ENCODE results near the gene B3GNT9.

The B3GNT9 gene

DNA sequence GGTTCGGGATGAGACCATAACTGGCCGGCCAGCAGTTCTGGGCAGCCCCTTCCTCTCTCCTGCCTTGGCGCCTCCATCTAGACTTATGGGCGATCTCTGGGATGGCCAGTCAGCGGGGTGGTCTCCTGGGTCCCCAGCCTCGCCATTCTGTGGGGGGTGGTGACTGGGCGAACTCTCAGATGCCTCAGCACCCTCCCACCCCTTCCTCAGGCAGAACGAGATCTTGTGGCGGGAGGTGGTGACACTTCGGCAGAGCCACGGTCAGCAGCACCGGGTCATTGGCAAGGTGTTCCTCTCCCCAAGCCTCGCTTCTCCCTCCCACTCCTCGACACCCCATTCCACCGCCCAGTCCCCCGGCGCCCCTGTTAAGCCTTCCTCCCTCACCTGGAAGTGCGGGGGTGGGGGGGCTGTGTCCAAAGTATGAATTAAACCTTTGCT is 15.3 kb upstream of the B3GNT9 start:
- DNase-seq: no peak

DNA sequence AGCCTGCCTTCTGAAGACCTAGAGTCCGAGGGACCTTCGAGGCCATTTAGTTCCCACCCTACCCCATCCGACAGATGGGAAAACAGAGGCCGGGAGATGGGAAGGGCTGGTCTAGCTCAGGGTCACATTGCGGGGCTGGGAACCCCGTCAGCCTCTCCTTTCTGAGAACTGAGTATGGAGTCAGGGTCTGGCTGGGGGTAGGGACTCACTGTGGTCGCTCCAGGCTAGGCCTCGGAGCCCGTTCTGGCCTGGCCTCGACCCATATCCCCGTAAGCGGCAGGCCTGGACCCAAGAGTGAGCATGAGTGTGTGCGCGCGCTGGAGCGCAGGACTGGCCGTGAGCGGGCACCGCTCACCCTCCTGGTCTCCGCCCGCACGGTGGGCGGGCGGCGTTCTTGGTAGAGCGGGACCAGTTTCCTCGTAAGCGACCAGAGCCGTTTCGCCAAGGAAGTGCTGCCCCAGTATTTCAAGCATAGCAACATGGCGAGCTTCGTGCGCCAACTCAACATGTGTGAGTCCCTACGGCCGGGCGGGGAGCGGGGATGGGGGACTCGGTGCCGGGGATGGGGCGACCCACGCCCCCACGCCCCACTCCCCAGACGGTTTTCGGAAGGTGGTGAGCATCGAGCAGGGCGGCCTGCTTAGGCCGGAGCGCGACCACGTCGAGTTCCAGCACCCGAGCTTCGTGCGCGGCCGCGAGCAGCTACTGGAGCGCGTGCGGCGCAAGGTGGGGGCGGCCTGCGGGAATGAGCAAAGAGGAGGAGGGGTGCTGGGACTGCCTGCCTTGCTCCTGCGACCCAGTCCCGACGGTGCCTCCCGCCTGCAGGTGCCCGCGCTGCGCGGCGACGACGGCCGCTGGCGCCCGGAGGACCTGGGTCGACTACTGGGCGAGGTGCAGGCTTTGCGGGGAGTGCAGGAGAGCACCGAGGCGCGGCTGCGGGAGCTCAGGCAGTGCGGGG is 14.6 kb upstream of the B3GNT9 start:
- DNase-seq: peak; percentile 66

DNA sequence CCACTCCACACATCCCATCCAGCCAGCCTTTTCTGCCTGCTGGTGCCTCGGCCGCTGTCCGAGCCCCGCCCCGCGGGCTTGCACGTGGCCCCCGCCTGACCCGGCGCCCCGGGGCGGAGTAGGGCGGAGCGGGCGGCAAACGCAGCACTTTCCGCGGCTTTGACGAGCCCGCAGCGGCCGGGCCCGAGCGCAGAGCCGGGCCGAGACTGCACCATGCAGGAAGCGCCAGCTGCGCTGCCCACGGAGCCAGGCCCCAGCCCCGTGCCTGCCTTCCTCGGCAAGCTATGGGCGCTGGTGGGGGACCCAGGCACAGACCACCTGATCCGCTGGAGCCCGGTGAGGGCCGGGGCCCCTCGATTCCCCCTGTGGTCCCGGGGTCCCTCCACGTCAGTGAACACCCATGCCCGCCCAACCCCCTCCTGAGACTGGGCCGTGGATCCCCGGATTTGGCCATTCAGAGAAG is 13.8 kb upstream of the B3GNT9 start, which contains the start of gene HSF4:
HSF4 (plus strand) TSS at position 147 of the 463 bp plus-strand sequence; CDS start at position 214, 67 bp downstream.
- DNase-seq: no peak

DNA sequence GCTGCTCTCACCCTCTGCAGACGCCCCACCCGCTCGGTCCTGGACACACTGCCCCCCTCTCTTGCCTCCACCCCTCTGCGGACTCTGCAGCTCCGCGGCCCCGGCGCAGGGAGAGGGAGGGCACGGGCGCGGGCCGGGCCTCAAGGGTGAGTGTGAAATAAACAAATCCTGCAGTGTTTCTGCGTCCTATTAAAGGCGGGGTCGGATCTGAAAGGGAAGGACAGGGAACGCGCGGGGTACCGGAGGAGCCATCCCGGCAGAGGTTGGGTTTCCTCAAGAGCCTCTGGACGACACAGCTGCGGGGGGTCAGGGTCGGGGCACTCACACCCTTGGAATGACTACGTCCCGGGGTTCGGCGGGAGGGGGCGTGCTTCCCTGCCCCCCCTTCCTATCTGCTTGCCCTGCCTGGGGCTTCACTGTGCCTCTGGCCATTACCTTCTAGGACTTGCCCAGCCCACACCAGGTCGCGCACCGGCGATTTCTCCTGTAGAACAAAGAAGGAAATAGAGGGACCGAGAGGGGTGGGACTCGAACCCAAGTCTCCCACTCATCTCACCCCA is 13.3 kb upstream of the B3GNT9 start:
- DNase-seq: no peak

DNA sequence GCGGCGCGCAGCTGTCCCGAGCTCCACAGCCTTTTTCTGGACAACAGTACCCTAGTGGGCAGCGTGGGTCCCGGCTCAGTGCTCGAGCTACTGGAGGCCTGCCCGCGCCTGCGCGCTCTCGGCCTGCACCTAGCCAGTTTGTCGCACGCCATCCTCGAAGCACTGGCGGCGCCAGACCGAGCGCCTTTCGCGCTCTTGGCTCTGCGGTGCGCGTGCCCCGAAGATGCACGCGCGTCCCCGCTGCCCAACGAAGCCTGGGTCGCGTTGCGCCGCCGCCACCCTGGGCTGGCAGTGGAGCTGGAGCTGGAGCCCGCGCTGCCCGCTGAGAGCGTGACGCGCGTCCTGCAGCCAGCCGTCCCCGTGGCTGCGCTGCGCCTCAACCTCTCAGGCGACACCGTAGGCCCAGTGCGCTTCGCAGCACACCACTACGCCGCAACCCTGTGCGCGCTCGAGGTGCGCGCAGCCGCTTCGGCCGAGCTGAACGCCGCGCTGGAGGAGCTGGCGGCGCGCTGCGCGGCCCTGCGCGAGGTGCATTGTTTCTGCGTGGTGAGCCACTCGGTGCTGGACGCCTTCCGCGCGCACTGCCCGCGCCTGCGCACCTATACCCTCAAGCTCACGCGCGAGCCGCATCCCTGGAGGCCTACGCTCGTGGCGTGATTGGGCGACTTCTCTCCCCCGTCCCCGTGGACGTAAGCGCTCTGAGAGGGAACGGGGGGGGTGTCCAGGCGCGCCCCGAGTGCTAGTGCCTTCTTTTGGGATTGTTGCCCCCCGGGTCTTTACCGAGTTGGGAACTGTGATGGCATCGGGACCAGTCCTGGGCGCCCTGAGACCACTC is 12.6 kb upstream of the B3GNT9 start:
- peak; percentile 72 for DNase-seq

DNA sequence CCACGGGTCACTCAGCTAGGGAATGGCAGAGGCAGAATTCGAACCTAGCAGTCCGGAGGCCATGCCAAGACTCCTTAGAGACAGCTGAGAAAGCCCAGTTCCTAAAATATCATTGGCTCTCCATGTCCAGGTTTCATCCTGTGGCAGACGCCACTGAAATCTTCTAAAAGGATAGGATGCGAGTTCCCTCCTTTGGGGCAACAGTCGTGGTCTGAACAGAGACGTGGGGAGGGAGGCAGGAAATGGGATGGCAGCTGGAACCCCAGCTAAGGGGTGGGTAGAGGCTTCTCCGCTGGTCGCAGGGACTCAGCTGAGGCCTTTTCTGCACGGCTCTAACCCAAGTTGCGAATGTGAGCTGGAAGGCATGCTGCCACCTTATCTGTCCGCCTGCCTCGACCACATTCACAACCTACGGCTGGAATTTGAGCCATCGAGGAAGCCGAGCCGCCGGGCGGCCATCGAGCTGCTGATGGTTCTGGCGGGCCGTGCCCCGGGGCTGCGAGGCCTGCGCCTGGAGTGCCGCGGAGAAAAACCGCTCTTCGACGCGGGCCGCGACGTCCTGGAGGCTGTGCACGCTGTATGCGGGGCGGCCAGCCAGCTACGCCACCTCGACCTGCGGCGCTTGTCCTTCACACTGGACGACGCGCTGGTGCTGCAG is 11.8 kb upstream of the B3GNT9 start:
- DNase-seq: no peak

DNA sequence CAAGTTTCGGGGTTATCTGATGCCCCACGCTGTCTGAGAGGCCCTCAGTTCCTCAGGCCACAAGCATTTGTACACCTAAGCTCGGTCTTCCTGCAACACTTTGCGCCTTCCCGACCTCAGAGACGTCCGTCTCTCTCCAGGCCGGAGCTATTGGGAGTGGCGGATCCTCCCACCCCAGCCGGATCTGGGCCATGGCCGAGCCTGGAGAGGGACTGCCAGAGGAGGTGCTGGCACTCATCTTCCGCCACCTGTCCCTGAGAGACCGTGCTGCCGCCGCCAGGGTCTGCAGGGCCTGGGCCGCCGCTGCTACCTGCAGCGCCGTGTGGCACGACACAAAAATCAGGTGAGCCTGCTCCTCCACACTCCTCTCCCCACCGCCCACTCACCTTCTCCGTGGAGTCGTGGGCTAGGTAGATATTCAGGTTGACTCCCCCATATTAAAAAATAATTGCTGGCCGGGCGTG is 10.8 kb upstream of the B3GNT9 start:
- DNase-seq: no peak

DNA sequence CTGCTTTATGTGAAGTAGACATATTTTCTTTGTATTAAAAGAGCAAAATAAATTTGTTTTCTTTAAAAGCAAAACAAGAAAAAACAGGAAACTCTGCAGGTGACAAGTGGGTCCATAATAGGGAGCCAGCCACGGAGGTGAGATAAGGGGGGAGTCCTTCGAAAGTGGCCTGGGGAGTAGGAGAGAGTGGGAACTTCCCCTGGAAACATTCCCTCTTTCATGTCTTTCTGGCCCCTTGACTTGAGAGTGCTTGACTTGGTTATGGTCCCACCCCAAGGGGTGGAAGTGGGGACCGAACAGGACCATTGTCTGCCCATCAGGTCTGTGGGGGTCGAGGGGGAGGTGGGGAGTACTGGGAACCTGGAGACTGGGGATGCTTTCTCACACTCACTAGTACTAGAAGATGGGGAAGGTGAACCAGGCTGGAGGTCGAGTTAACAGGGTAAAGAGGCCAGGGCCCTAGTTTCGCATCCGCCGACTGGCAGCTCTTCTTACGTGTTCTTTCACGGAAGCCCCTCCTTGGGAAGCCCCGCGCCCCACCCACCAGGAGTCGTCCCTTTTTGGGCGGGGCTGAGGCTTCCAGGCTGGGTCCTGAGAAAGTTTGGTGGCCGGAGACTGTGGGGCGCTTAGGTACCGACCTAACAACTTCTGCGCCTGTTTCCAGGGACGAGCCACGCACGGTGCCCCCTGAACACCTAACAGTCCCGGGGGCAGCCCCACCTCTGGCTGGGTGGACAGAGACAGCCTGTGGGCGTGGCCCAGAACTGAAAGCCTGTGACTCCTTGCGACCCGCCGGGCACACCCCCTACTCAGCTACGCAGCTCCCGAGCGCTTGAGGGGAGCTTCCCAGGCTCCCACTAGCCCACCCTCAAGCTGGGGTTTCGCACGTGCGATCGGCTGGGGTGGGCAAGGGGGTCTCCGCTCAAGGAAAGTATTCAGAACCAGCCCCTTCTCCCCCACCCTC is 8.1 kb upstream of the B3GNT9 start:
- DNase-seq: peak; percentile 88

DNA sequence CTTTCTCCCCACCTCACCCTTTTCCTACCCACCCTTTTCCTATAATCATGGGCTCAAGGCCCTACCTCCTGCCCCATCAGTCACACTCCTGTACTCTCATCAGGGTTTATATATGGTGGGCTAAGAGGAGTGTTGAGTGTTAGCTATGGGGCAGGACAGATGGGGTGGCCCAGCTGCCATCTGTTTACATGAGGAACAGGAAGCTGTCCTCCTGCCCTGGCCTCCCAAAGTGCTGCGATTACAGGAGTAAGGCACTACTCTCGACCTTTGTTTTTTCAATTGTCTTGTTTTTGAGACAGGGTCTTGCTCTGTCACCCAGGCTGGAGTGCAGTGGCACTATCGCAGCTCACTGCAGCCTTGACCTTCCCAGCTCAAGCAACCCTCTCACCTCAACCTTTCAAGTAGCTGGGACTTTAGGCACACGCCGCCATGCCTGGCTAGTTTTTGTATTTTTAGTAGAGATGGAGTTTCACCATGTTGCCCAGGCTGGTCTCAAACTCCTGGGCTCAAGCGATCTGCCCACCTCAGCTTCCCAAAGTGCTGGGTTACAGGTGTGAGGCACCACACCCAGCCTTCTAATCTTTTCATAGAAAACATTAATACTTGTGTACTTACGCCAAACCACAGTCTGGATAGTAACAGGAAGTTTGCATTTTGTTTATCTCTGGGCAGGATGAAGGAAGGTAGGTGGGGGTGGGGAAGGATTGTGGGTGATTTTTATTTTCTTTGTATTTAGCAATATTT is 7.3 kb upstream of the B3GNT9 start:
- no peak for DNase-seq

DNA sequence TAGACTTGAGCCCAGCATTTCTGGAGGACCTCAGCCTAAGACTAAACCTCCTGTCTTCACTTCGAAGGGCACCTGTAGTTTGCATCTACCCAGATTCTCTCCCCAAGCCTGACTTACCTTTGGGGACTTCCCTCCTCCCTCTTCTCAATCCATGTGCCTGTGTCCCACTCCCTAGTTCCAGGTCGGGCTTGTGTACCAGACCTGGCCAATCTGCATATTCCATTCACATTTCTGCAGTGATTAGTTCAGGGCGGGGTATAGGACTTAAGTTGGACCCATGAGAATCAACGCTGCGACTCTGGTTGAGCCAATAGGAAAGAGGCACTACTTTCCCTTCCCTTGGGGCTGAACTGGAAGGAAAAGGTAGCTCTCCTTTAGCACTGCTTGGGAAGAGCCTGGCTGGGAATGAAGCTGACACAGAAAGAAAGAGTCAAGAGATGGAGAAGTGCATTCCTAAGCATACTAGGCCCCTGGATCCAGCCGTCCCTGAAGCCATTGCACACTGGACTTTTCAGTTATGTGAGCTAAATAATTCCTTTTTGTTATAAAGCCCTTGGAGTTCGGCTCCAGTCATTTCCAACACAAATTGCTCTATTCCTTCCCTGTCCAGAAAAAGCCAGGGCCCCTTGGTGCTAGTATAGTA is 6.4 kb upstream of the B3GNT9 start:
- DNase-seq: no peak

DNA sequence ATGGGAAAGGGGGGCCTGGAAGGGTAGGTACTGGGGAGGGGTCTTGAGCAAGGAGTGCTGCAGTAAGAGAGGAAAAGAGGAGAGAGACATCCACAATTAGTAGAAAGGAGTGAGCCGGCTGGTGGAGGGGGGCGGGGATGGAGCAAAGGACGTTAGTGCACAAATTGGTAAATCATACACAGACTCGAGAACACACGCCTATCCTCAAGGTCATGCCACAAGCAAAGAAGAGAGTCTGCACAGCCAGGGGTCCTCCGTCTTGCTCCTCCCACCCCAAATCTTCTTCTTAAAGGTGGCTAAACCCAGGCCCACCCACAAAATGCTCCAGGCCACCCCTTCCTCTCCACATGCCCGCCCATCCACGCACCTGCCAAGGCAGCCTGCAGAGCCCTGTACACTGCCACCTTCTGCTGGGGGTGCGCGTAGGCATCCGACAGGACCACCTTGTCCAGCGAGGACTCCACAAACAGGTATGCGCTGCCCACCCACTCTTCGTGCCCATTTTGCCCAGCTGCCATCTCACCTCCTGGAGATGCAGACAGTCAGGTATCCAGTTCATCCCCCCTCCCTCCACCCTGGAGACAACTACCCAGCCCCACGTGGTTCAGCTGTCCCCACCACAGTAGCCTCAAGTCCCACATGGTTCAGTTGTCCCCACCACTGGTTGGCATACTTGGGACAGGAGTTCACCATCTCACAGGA is 5.5 kb upstream of the B3GNT9 start:
- DNase-seq: no peak

DNA sequence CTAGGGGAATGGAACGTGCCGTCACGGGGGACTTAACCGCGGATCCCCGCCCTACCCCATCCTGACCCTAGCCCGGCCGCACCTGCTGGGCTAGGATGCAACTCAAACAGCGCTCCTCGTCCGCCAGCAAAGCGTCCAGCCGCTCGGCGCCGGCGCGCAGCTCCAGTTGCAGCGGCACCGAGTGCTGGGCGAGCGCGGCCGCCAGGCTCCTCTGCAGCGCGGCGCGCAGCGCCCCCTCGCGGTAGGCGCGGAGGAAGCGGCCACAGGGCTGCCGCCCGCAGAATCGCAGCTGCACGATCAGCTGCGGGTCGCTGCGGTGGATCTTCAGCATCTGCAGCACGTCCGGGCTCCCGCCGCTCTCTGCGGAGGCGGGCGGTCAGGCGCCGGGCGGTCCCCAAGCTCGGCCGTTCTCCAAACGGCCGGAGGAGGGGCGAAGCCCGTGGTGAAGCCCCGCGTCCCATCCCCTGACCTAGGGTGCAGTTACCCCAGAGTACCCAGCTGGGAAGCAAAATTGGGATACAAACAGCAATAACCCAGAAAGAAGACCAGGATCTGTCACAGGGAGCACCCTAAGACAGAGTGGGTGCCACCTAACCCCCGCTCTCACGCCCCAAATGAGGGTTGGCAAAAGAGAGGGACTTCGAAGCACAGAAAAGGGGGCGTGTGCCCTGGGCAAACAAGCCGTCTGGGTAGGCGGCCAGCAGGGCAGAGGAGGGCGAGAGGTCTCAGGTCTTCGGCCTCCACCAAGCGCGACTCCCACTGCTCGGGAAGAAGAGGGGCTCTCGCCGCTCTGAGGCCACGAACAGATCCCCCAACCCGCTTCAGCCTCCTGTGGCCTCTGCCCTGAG is 4.7 kb upstream of the B3GNT9 start:
- peak; percentile 95 for DNase-seq

DNA sequence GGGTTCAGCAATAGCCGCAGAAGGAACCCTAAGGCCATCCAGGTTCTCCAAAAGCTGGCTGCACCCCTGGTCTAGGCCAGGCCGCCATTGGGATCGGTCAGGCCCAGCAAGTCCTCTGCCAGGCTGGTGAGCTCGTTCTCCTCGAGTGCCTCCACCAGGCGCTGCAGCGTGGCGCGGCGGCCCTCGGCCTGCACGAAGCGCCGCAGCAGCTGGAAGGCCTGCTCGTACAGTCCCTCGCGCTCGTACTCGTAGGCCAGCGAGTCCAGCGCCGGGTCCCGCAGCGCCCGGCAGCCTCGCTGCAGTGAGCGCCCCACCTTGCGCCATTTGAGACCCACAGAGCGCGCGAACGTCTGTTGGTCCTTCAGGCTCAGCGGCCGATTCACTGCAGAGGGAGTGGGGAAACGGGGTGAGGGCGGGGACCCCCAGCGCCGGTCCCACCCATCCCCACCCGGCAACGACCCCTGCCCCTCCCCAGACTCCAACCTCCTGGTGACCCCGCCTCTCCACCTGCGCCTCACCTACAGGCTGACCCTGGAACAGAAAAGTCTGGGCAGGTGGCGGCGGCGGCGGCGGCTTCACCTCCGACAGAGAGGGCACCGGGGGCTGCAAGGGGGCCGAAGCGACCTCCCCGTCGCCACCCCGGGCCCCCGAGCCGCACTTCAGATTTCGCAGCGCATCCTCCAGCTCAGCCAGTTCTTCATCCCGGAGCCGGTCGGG is 3.9 kb upstream of the B3GNT9 start:
- no peak for DNase-seq

DNA sequence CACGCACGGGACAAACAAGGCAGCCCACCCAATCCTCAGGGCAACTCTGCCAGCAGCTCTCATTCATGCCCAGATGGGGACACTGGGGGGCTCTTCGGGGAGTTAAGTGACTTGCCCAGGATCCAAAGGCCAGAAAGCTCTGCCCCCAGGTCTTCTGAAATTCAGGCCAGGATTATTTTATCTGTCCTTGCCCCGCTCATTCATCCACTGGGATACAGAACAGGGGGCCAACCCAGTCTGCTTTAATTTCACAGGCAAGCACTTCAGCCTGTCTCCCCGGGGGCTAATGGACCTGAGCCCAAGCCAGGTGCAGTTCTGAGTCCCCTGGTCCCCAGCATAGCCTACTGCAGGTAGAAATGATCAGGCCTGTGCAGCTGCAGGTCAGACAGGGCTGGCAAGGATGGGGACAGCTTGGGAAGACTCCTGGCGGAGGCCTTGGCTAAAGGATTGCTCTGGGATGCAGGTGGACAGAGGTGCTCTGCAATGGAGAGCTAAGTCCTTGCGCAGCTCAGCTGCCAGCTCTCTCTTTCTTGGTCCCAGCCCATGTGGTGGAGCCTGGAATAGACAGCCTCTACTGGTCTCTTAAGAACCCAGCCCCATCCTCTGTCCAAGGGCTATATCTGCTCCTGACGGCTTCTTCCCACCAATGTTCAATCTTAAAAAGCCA is 766 bp upstream of the B3GNT9 start:
- no peak for DNase-seq

DNA sequence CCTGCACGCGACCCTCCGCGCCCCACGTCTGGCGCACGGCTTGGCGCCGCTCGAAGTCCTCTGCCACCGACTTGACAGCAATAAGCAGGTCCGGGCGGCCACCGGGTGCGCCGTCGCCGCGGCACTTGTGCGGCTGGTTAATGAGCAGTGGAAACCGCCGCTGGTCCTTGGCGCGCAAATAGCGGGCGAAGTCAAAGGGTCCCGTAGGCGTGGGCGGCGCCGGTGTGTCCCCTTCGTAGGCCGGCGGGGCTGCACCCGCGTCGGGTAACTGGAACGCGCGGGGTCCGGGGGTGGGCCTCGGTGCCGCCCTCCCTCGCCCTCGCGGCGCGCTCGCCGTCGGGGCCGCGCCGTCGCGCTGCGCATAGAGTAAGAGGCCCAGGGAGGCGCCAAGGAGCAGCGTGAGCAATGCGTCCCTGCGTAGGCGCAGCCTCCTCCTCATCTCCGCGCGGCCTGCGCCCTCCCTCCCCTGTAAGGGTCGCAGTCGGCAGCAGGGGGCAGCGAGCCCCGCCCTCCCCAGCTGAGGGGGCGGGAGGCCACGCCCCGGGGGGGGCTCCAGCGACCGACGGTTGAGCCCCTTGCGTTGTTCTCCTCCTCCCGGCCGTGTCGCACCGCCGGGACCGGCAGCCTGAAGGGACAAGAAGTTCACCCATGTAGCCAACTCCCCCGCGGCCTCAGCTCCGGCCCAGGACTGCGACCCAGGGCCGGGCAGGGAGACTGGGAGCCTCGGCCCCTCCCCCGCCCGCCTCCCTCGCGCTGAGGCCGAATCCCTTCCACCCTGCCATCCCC is 558 bp downstream of the B3GNT9 start:
- peak; percentile 77 for DNase-seq

Measured in activated CD8-positive, alpha-beta memory T cell treated with anti-CD3 and anti-CD28 coated beads, Interleukin-2, amount 50 U/mL, for 48 hours (primary cell).